ENCODE results near the gene FLYWCH1. TPM values are rescaled to one million over a fixed set of nuclear protein-coding genes. Genes with fewer than 3 reads are reported as not detected.

The FLYWCH1 gene
- total RNA-seq, 2 experiments from 2014 or later, result 26.1 to 61.9 TPM

- Histone ChIP-seq H3K9me3 (ENCODE audit: low read length) (no peaks in the 10 kb centered on the region), H3K4me2 (ENCODE audit: low read length) (peak overlapping the region; percentile 99), H4K20me1 (ENCODE audit: insufficient read depth, low read length) (no peaks in the 10 kb centered on the region), H3K36me3 (ENCODE audit: insufficient read depth, low read length) (no peaks in the 10 kb centered on the region), H3K4me3 (ENCODE audit: low read depth, low read length, poor library complexity, severe bottlenecking) (peak overlapping the region; percentile 77), H3K27ac (ENCODE audit: low read depth, low read length, poor library complexity, severe bottlenecking) (peak overlapping the region; percentile 51), H3K9me2 (ENCODE audit: insufficient read depth, low read length) (no peaks in the 10 kb centered on the region), H3K4me1 (ENCODE audit: insufficient read depth, low read length, poor library complexity, severe bottlenecking) (peaks cover 15% of the 10 kb centered on the region), H3K79me2 (ENCODE audit: insufficient read depth, low read depth, low read length) (no peaks in the 10 kb centered on the region), H2AFZ (ENCODE audit: low read length) (peak overlapping the region; percentile 70; the same call in 1 of the 2 replicates)
- TF ChIP-seq CTCF (conservative IDR thresholded peaks at IDR 0.05; ENCODE audit: low read length), result no peak
- TF ChIP-seq EZH2phosphoT487 (IDR thresholded peaks at IDR 0.05; ENCODE audit: borderline replicate concordance, low read depth, low read length), result no peak
- ChIA-PET CTCF (ENCODE audit: unreplicated experiment) (interaction anchor here (1.5 kb wide), 1 partner anchor 37 kb away, joined by 4 read pairs; no protein-coding TSS in a partner anchor), POLR2A (interaction anchor here (1.5 kb wide), 1 partner anchor 37 kb away, joined by 7 read pairs; no protein-coding TSS in a partner anchor)
- DNase-seq (ENCODE audit: low spot score), result no peak
- intact Hi-C loops (cut with micrococcal nuclease; ENCODE audit: unreplicated experiment), result loop anchor here (1.0 kb wide), 1 partner anchor 23 kb away; no protein-coding TSS in a partner anchor
- TSS peak; percentile 69 for BruUV-seq (replicated peaks)
Measured at GRCh38 chr16:2904922-2905240, 6.8 kb upstream of the FLYWCH1 start.

GRCh38 chr16:2905241-2905987 is 6.3 kb upstream of the FLYWCH1 start:
- Histone ChIP-seq H3K9me2 (ENCODE audit: insufficient read depth, low read length) (no peaks in the 10 kb centered on the region), H3K4me1 (ENCODE audit: insufficient read depth, low read length, poor library complexity, severe bottlenecking) (peaks cover 15% of the 10 kb centered on the region), H4K20me1 (ENCODE audit: insufficient read depth, low read length) (no peaks in the 10 kb centered on the region), H3K27ac (ENCODE audit: low read depth, low read length, poor library complexity, severe bottlenecking) (peak overlapping the region; percentile 51), H3K9me3 (ENCODE audit: low read length) (no peaks in the 10 kb centered on the region), H2AFZ (ENCODE audit: low read length) (peak overlapping the region; percentile 70; the same call in 1 of the 2 replicates), H3K4me2 (ENCODE audit: low read length) (peak overlapping the region; percentile 99), H3K4me3 (ENCODE audit: low read depth, low read length, poor library complexity, severe bottlenecking) (peak overlapping the region; percentile 77), H3K79me2 (ENCODE audit: insufficient read depth, low read depth, low read length) (no peaks in the 10 kb centered on the region), H3K36me3 (ENCODE audit: insufficient read depth, low read length) (no peaks in the 10 kb centered on the region)
- no TSS peak for BruUV-seq (replicated peaks)
- intact Hi-C loops (cut with micrococcal nuclease; ENCODE audit: unreplicated experiment), result loop anchor here (1.0 kb wide), 1 partner anchor 23 kb away; no protein-coding TSS in a partner anchor
- TF ChIP-seq CTCF (conservative IDR thresholded peaks at IDR 0.05; ENCODE audit: low read length) (no peak), EZH2phosphoT487 (IDR thresholded peaks at IDR 0.05; ENCODE audit: borderline replicate concordance, low read depth, low read length) (no peak)
- CTCF ChIA-PET (ENCODE audit: unreplicated experiment), result interaction anchor here (1.5 kb wide), 1 partner anchor 38 kb away, joined by 4 read pairs; no protein-coding TSS in a partner anchor
- DNase-seq (ENCODE audit: low spot score), result peak; percentile 99
- POLR2A ChIA-PET, result interaction anchor here (1.0 to 1.5 kb wide), 4 partner anchors 10 to 442 kb away, joined by 3 to 7 read pairs (median 4); partner anchors contain the start of gene FLYWCH2

Measured in OCI-LY7 (cell line).